GM12878 (cell line): ENCODE measurements around the gene COL21A1. TPM values are rescaled to one million over a fixed set of nuclear protein-coding genes. Genes with fewer than 3 reads are reported as not detected.

Source experiments
- ATAC-seq: fragments of 200-7000 bp; cut with Tn5 transposase; 3 replicates; pipeline ENCODE4 v1.9.1; 2020; ENCODE audit warnings: mild to moderate bottlenecking, moderate library complexity
- BruUV-seq: library from RNA; stranded (reverse); fragments of 400-500 nt; replicated peaks from 2 replicates; lab custom pipeline; 2021; lab: Mats Ljungman, UMichigan
- CTCF ChIA-PET: fragments of 300-600 bp; sonication (Branson Sonifier 250); formaldehyde crosslinking; extraction: SDS; loops from one replicate; lab custom pipeline; 2021; ENCODE audit warnings: inconsistent platforms; lab: Yijun Ruan, JAX
- POLR2A ChIA-PET: fragments of 350-600 bp; formaldehyde crosslinking; extraction: SDS; loops from one replicate; lab custom pipeline; 2021; ENCODE audit warnings: inconsistent platforms; lab: Charles Lee
- RAD21 ChIA-PET: fragments of 300-600 bp; sonication (Branson Sonifier 250); formaldehyde crosslinking; loops from one replicate; lab custom pipeline; 2023; ENCODE audit warnings: antibody characterized with exemption; ENCODE audit not compliant: unreplicated experiment; lab: Charles Lee
- SMC1A ChIA-PET: fragments of 300-600 bp; sonication (Branson Sonifier 250); formaldehyde crosslinking; loops from one replicate; lab custom pipeline; 2023; ENCODE audit not compliant: unreplicated experiment, uncharacterized antibody; lab: Charles Lee
- DNase-seq: peaks from one replicate; pipeline ENCODE4 v3.0.0-alpha.2; 2011; ENCODE audit warnings: low read depth, low spot score
- FAIRE-seq: peaks from 3 replicates; lab custom pipeline; 2011; peaks lifted over from hg19 to GRCh38; lab: Jason Lieb, UNC
- H2AFZ ChIP-seq: 2 replicates; pipeline ENCODE4 v1.6.0; 2011; ENCODE audit warnings: low read depth, low read length, control low read depth; ENCODE audit not compliant: control insufficient read depth
- H3K27ac ChIP-seq: 2 replicates; pipeline ENCODE4 v1.5.1; 2011; ENCODE audit warnings: control low read depth; ENCODE audit not compliant: control insufficient read depth, insufficient read depth
- H3K27me3 ChIP-seq, 2 experiments: replicated peaks in 1 of 2; 2 replicates each; pipeline versions ENCODE4 v1.6.0 to v1.6.1; 2011; ENCODE audit warnings: low read length in 1 of 2; ENCODE audit not compliant: control insufficient read depth in 2 of 2, insufficient read depth in 2 of 2
- H3K36me3 ChIP-seq, 2 experiments: 2 replicates each; pipeline ENCODE4 v1.5.1; 2011; ENCODE audit warnings: low read length in 1 of 2; ENCODE audit not compliant: control insufficient read depth in 2 of 2, insufficient read depth in 2 of 2
- H3K4me1 ChIP-seq: 2 replicates; pipeline ENCODE4 v1.6.1; 2011; ENCODE audit warnings: mild to moderate bottlenecking, low read length, moderate library complexity, mixed read lengths; ENCODE audit not compliant: control insufficient read depth, insufficient read depth
- H3K4me2 ChIP-seq: 2 replicates; pipeline ENCODE4 v1.6.0; 2011; ENCODE audit warnings: control low read depth; ENCODE audit not compliant: control insufficient read depth, insufficient read depth
- H3K4me3 ChIP-seq: fragments of 200-600 bp; sonication (generic); 2 replicates; pipeline ENCODE4 v1.5.1; 2016
- H3K79me2 ChIP-seq: 2 replicates; pipeline ENCODE4 v1.6.0; 2011; ENCODE audit warnings: low read length; ENCODE audit not compliant: control insufficient read depth, insufficient read depth
- H3K9ac ChIP-seq: 2 replicates; pipeline ENCODE4 v1.8.0; 2011; ENCODE audit warnings: low read length, control low read depth, mixed read lengths; ENCODE audit not compliant: control insufficient read depth, insufficient read depth
- H3K9me3 ChIP-seq: replicated peaks from 3 replicates; pipeline ENCODE4 v1.5.1; 2011; ENCODE audit warnings: mild to moderate bottlenecking, low read length; ENCODE audit not compliant: control insufficient read depth, insufficient read depth
- H4K20me1 ChIP-seq: 2 replicates; pipeline ENCODE4 v1.6.0; 2011; ENCODE audit not compliant: control insufficient read depth, insufficient read depth
- HDAC6 ChIP-seq: fragments of 200-600 bp; sonication (generic); IDR thresholded peaks from one replicate; pipeline ENCODE4 v1.8.0; 2017; ENCODE audit warnings: antibody characterized with exemption; ENCODE audit not compliant: unreplicated experiment
- IRF5 ChIP-seq: fragments of 450-650 bp; IDR thresholded peaks from 2 replicates; pipeline ENCODE4 v1.6.1; 2017; ENCODE audit warnings: borderline replicate concordance
- RAD51 ChIP-seq: fragments of 450-650 bp; IDR thresholded peaks from 2 replicates; pipeline ENCODE4 v1.6.1; 2016; ENCODE audit warnings: moderate library complexity, mild to moderate bottlenecking, inconsistent platforms
- USF2 ChIP-seq: IDR thresholded peaks from 2 replicates; pipeline ENCODE4 v1.6.1; 2011; ENCODE audit warnings: low read depth, low read length, improper control_type of control experiment, borderline replicate concordance
- ZNF217 ChIP-seq: fragments of 450-650 bp; IDR thresholded peaks from 2 replicates; pipeline ENCODE4 v1.6.1; 2017; ENCODE audit warnings: antibody characterized with exemption, mild to moderate bottlenecking
- ZSCAN29 ChIP-seq: fragments of 450-650 bp; IDR thresholded peaks from 2 replicates; pipeline ENCODE4 v1.6.1; 2017; ENCODE audit warnings: mild to moderate bottlenecking, moderate library complexity
- WGBS: methylation state at CpG from one replicate; pipeline ENCODE4 v1.1.6; 2016; ENCODE audit warnings: low lambda C conversion rate; ENCODE audit not compliant: insufficient replicate concordance, insufficient coverage; ENCODE audit errors: missing lambda C conversion rate; 5-methylcytosine and 5-hydroxymethylcytosine counted together
- in situ Hi-C: fragments of 300-500 bp; cut with MboI; formaldehyde crosslinking; loops from 9 replicates; pipeline ENCODE4 v1.14.3; 2018; ENCODE audit warnings: mixed read lengths
- intact Hi-C: fragments of 100-400 bp; cut with micrococcal nuclease; formaldehyde crosslinking; loops from one replicate; pipeline ENCODE4 v1.14.2; 2022; ENCODE audit not compliant: unreplicated experiment
- polyA plus RNA-seq, 11 experiments: library from polyadenylated mRNA; depleted of rRNA in 4 of 11; unstranded in 6 of 11; stranded (reverse) in 5 of 11; fragments of >200 nt; fragmentation: Nextera tagmentation in 4 of 11; fragmentation: Illumina TruSeq in 1 of 11; extraction: Ambion mirVana in 4 of 11; extraction: Trizol in 1 of 11; gene quantifications; 1 replicate in 1 of 11; 2 replicates in 10 of 11; pipeline versions ENCODE4 v1.2.1 to v1.2.3, GENCODE V29; 2011 to 2016; ENCODE audit warnings: inconsistent platforms in 2 of 11, missing spikeins in 2 of 11, low read depth in 1 of 11
- total RNA-seq, 4 experiments: library from RNA; depleted of rRNA in 3 of 4; stranded (reverse); fragments of >200 nt in 3 of 4; fragmentation: Illumina TruSeq in 1 of 4; extraction: Trizol in 1 of 4; gene quantifications; 2 replicates each; pipeline versions ENCODE4 v1.2.1 to v1.2.3, GENCODE V29; 2013 to 2021

Gene COL21A1
- total and polyA plus RNA-seq, 10 of the 15 experiments (the other 5 are each of a cell fraction or from before 2014, with no cell fraction given), result 0.10 TPM; not detected in 9

GRCh38 chr6:56250266-56250665 is 2.9 kb upstream of the COL21A1 start:
- no peak overlapping the region for H3K4me2 ChIP-seq
- H3K4me3 ChIP-seq, result no peak overlapping the region
- in situ Hi-C loops, result no loop called here
- no peak overlapping the region for H3K27ac ChIP-seq
- FAIRE-seq, result no peak
- no peaks in the 10 kb centered on the region for H3K36me3 ChIP-seq
- DNase-seq, result no peak
- H3K9ac ChIP-seq, result no peak overlapping the region
- ATAC-seq, result no peak
- no TSS peak for BruUV-seq
- no peak overlapping the region for H2AFZ ChIP-seq
- WGBS, result 19% methylated on average over 2 of the region's 2 CpGs
- RAD21 ChIA-PET, result no interaction called here
- CTCF ChIA-PET, result interaction anchor here (0.7 to 1.3 kb wide), 3 partner anchors 12 to 64 kb away, joined by 3 read pairs; no protein-coding TSS in a partner anchor
- SMC1A ChIA-PET, result no interaction called here
- H4K20me1 ChIP-seq, result no peaks in the 10 kb centered on the region
- H3K9me3 ChIP-seq, result no peaks in the 10 kb centered on the region
- no peaks in the 10 kb centered on the region for H3K79me2 ChIP-seq
- H3K4me1 ChIP-seq, result no peaks in the 10 kb centered on the region
- POLR2A ChIA-PET, result no interaction called here
- H3K27me3 ChIP-seq, result peaks cover 0 to 4% of the 10 kb centered on the region in 2 experiments; a peak in 2 of 4 replicates
- no peak for TF ChIP-seq HDAC6
- no peak for TF ChIP-seq ZSCAN29
- no peak for TF ChIP-seq IRF5
- no peak for TF ChIP-seq RAD51
- no peak for TF ChIP-seq USF2
- TF ChIP-seq ZNF217, result no peak
- intact Hi-C loops, result no loop called here
